ENCODE results near the gene ETV3. TPM values are rescaled to one million over a fixed set of nuclear protein-coding genes. Genes with fewer than 3 reads are reported as not detected.
"Not testable (repeated sequence)": the region's sequence is repeated elsewhere in the genome, so short reads cannot be mapped to it uniquely, and the experiment has no call there.

Gene ETV3
- total RNA-seq, 1 donor from 2014 or later = 39.0 TPM

DNA sequence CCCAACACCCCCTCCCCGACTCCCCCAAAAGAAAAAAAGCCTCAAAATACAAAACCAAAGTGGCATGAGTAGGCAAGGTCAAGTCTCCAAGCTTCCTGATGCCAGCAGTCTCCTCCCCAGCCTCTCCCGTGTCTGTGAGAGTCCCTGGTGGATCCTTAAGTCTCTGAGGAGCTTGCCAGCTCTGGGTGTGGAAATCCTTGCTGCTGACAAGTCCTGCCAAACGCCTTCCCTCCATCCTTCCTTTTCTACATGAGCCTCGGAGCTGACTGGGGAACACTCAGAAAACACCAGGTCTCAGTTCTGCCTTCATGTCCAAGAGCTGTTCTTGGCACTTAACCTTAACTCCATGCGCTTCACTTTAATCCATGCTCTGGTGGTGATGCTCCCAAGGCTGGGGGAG is 34.9 kb downstream of the ETV3 start:
- Mint-ChIP-seq H3K9me3 (ENCODE audit: unreplicated experiment) (peaks cover 7% of the 10 kb centered on the region), H3K27ac (ENCODE audit: unreplicated experiment) (no peak overlapping the region), H3K4me3 (ENCODE audit: unreplicated experiment) (no peak overlapping the region), H3K36me3 (ENCODE audit: unreplicated experiment) (no peaks in the 10 kb centered on the region), H3K27me3 (ENCODE audit: unreplicated experiment) (peaks cover 15% of the 10 kb centered on the region), H3K4me1 (ENCODE audit: low read depth, unreplicated experiment) (peaks cover 19% of the 10 kb centered on the region)
- no peak for DNase-seq
- TF ChIP-seq, protein P1, sequence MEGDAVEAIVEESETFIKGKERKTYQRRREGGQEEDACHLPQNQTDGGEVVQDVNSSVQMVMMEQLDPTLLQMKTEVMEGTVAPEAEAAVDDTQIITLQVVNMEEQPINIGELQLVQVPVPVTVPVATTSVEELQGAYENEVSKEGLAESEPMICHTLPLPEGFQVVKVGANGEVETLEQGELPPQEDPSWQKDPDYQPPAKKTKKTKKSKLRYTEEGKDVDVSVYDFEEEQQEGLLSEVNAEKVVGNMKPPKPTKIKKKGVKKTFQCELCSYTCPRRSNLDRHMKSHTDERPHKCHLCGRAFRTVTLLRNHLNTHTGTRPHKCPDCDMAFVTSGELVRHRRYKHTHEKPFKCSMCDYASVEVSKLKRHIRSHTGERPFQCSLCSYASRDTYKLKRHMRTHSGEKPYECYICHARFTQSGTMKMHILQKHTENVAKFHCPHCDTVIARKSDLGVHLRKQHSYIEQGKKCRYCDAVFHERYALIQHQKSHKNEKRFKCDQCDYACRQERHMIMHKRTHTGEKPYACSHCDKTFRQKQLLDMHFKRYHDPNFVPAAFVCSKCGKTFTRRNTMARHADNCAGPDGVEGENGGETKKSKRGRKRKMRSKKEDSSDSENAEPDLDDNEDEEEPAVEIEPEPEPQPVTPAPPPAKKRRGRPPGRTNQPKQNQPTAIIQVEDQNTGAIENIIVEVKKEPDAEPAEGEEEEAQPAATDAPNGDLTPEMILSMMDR (IDR thresholded peaks at IDR 0.05; ENCODE audit: partially characterized antibody, unreplicated experiment) = no peak

DNA sequence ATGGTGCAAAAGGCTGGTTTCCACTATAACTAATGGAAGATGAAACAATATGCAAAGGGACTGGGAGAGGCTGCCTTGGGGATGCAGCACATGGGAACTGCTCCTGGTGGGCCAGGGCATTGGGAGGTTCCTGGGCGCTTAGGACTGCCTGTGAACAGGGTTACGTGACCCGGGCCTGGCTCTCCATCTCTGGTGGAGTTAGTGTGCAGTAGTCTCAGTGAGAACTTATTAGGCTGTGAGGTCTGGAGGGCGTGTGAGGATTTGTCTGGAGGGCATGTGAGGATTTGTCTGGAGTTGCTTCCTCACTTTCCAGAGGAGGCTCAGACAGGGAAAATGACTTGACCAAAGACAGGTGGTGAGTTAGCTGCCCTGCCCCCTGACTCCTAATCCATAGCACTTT is 37.0 kb downstream of the ETV3 start:
- peaks cover 16% of the 10 kb centered on the region for H3K27me3 Mint-ChIP-seq (ENCODE audit: unreplicated experiment)
- H3K36me3 Mint-ChIP-seq (ENCODE audit: unreplicated experiment) = no peaks in the 10 kb centered on the region
- TF ChIP-seq, protein P1 (IDR thresholded peaks at IDR 0.05; ENCODE audit: partially characterized antibody, unreplicated experiment) = no peak
- no peak overlapping the region for H3K4me3 Mint-ChIP-seq (ENCODE audit: unreplicated experiment)
- H3K4me1 Mint-ChIP-seq (ENCODE audit: low read depth, unreplicated experiment) = peaks cover 14% of the 10 kb centered on the region
- H3K27ac Mint-ChIP-seq (ENCODE audit: unreplicated experiment) = no peak overlapping the region
- H3K9me3 Mint-ChIP-seq (ENCODE audit: unreplicated experiment) = peaks cover 7% of the 10 kb centered on the region
- DNase-seq = no peak

DNA sequence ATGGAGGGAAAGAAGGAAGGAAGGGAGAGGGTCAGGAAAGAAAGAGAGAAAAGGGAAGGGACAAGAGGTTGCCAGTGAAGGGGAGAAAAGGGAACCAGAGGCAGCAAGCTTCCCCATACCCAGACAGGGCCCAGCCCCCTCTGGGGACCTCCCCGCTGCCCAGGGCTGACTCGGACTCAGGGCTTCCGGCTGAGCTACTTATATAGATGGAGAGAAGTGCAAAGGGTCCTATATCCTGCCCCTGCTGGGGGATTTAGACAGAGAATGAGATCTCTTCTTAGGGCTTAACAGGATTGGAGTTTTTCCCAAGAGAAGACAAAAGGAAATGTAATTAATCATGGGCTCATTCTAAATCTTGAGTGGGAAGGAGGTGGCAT is 38.6 kb downstream of the ETV3 start, which contains the start of gene ETV3L:
Gene ETV3L, minus strand, starts transcription at position 176 of the 377 bp plus-strand sequence. CDS start 285 bp downstream, outside the sequence.
- no peak within 1 kb of the TSS for H3K27ac Mint-ChIP-seq (ENCODE audit: unreplicated experiment)
- TF ChIP-seq, protein P1 (IDR thresholded peaks at IDR 0.05; ENCODE audit: partially characterized antibody, unreplicated experiment) = no peak
- H3K9me3 Mint-ChIP-seq (ENCODE audit: unreplicated experiment) = peaks cover 5% of the 10 kb centered on the region
- H3K4me3 Mint-ChIP-seq (ENCODE audit: unreplicated experiment) = no peak within 1 kb of the TSS
- H3K36me3 Mint-ChIP-seq (ENCODE audit: unreplicated experiment) = no peaks in the 10 kb centered on the region
- H3K27me3 Mint-ChIP-seq (ENCODE audit: unreplicated experiment) = peaks cover 10% of the 10 kb centered on the region
- no peak for DNase-seq
- H3K4me1 Mint-ChIP-seq (ENCODE audit: low read depth, unreplicated experiment) = peaks cover 5% of the 10 kb centered on the region

DNA sequence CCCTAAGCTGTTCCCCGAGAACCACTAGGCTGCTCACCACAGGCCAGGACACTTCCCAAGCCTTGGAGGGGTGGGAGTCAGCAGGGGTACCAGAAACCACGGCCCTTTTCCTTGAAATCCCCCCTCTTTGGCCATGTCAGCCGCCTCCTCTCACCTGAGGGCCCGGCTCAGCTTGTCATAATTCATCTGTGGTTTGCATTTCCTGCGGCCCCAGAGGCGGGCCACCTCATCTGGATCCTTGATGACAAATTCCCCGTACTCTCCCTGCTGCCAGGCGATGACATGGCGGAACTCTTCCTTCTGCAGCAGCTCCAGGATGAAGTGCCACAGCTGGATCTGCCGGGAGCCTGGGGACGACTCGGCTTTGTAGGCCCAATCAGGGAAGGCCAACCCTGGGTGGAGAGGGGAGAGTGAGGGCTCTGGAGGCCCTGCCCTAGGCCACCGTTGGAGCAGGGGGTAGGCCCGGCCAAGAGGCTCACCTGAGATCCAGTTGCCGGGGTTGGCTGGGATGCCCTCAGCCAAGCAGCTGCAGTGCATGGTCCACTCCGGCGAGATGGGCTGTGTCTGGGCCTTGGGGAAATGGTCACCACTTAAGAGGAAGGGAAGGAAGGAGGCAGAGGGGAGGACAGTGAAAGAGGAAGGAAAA is 39.1 kb downstream of the ETV3 start:
- not testable (repeated sequence) for H3K27ac Mint-ChIP-seq (ENCODE audit: unreplicated experiment); H3K4me3 Mint-ChIP-seq (ENCODE audit: unreplicated experiment); H3K9me3 Mint-ChIP-seq (ENCODE audit: unreplicated experiment); H3K27me3 Mint-ChIP-seq (ENCODE audit: unreplicated experiment); H3K4me1 Mint-ChIP-seq (ENCODE audit: low read depth, unreplicated experiment); DNase-seq; H3K36me3 Mint-ChIP-seq (ENCODE audit: unreplicated experiment)

DNA sequence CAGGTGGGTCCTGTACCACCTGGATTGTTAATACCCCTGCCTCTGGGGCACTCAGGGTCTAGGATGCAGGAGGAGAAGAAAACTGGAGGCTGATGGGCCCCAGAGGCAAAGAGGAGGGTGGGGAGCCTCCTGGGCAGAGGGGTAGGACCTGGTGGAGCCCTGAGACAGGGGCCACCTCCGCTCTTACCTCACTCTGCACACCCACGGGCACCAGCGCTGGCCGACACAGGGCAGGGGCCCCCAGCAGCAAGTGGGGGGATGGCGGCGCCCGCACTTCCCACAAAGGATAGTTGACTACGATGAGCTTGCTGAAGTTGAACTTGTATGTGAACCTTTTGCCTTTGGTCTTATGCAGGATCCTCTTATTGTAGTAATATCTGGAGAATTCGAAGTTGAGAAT is 39.7 kb downstream of the ETV3 start:
- Mint-ChIP-seq H3K4me3 (ENCODE audit: unreplicated experiment) (no peak overlapping the region), H3K36me3 (ENCODE audit: unreplicated experiment) (no peaks in the 10 kb centered on the region), H3K4me1 (ENCODE audit: low read depth, unreplicated experiment) (no peaks in the 10 kb centered on the region), H3K9me3 (ENCODE audit: unreplicated experiment) (peaks cover 5% of the 10 kb centered on the region), H3K27ac (ENCODE audit: unreplicated experiment) (no peak overlapping the region), H3K27me3 (ENCODE audit: unreplicated experiment) (peaks cover 5% of the 10 kb centered on the region)
- no peak for DNase-seq
- TF ChIP-seq, protein P1 (IDR thresholded peaks at IDR 0.05; ENCODE audit: partially characterized antibody, unreplicated experiment) = no peak
